ENCODE measurements around the gene NCF2. TPM values are rescaled to one million over a fixed set of nuclear protein-coding genes. Genes with fewer than 3 reads are reported as not detected.

The NCF2 gene
- total RNA-seq, 1 donor from 2014 or later: 4.5 TPM

- intact Hi-C loops (cut with DNase I): no loop called here
- DNase-seq (ENCODE audit: low spot score): no peak
Measured at GRCh38 chr1:183516725-183517124, 73.5 kb downstream of the NCF2 start.

GRCh38 chr1:183515002-183515689, 75.1 kb downstream of the NCF2 start:
- intact Hi-C loops (cut with DNase I): no loop called here
- no peak for DNase-seq (ENCODE audit: low spot score)

GRCh38 chr1:183514235-183514634, 76.0 kb downstream of the NCF2 start:
- intact Hi-C loops (cut with DNase I): no loop called here
- no peak for DNase-seq (ENCODE audit: low spot score)

DNA sequence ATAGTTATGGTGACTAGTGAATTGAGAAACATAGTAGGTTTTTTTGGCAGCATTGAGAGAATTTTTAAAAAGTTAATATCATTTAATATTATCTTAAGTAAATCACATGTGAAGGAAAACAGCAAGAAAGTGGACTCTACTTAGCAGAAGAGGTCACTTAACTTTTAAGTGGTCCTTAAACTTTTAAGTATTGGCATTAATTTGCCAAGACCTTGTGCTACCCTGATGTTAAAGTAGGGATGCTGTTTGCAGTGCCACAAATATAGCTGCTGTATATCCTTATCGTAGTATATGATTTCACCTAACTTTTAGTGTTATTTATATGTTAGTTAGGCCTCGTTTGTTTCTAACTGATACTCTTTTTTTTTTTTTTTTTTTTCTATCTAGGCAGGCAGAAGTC, 77.8 kb downstream of the NCF2 start:
- intact Hi-C loops (cut with DNase I): no loop called here
- no peak for DNase-seq (ENCODE audit: low spot score)

- intact Hi-C loops (cut with DNase I): no loop called here
- DNase-seq (ENCODE audit: low spot score): no peak
Measured at GRCh38 chr1:183508694-183509093, 81.6 kb downstream of the NCF2 start.

GRCh38 chr1:183506561-183506960, 83.7 kb downstream of the NCF2 start:
- intact Hi-C loops (cut with DNase I): no loop called here
- no peak for DNase-seq (ENCODE audit: low spot score)

Other genes with a start within 250 kb of the NCF2 start
- gene NMNAT2, start 172.1 kb downstream of the NCF2 start, total RNA-seq: 1.9 TPM
- 40.2 TPM for gene SMG7, start 118.0 kb downstream of the NCF2 start, total RNA-seq
- 49.8 TPM for gene ARPC5, start 45.3 kb upstream of the NCF2 start, total RNA-seq
- gene APOBEC4, start 62.9 kb upstream of the NCF2 start, total RNA-seq: not detected
- gene RGL1, start 214.7 kb upstream of the NCF2 start, total RNA-seq: 19.6 TPM